IPS-NIHi11 (cell line): Measurements from ENCODE around the gene PLA2G2D.

ENCODE experiments used
- DNase-seq: peaks from one replicate; pipeline ENCODE4 v3.0.0; 2012; ENCODE audit warnings: mixed read lengths, low spot score

Gene PLA2G2D

GRCh38 chr1:20086800-20087199 is 32.5 kb downstream of the PLA2G2D start:
- DNase-seq, result no peak

DNA sequence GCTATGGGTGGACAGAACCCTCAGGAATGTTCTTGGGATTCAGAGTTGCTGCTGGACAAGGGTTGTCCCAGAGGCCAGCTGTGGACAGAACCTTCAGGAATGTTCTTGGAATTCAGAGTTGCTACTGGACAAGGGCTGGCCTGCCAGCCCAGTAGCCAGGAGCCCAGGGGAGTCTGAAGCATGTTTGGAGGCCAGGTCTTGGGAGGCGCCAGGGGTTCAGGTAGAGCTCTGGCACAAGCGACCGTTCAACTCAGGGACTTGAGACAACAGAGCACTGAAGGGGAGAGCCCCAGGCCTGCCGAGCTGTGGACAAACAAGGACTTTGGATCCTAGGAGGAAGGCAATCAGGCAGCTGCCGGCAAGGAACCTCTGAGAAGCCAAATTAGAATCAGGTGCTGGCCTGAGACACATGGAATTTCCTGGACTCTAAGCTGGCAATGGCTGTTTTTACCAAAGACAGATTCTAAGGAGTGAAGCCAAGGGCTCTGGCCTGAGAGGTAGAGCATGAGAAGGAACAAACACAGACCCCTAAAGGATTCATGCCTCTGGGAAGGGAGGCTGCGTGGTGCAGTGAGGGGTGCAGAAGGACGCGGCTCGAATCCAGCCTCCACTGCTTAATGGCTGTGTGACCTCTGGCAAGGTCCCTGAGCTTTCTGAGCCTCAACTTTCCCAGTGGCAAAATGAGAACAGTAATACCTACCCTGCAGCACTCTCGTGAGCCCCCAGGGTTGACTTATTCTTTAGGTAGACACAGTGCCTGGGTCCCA is 36.0 kb downstream of the PLA2G2D start:
- no peak for DNase-seq

DNA sequence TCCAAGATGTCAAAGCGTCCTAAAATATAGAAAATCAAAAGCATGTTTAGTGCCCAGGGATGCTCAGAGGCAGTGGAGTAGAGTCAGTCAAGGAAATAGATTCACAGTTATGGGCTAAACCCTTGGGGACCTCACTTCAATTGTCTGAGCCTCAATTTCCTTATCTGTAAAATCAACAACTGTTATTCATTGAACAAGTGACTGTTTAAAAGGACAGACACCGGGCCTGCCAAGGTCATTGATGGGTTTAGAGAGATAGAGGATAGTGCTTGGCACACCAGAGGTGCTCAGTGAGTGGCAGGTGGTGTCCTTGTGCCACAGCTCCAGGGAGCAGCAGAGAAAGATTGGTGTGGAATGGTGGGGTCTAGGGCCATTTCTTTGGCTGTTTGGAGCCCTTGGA is 36.6 kb downstream of the PLA2G2D start:
- DNase-seq, result no peak

DNA sequence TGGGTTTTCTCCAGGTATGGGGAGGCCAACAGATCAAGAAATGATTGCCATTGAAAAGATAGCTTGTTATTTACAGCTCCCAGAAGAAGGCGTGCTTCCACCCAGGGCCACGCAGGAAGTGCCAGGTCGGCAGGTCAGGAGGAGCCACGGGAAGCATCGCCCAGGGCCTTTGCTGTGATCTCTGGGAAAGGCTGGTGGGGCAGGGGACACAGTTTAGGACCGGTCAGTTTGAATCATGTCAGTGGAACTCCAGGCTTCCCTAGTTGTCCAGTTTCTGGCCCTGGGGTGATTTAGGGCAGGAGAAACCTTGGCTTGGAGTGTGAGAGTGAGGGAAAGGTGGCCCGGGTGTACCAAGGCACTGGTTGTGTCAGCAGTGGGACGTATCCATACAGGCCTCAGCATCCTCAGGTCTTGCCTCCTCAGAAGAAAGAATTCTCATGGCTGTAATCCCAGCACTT is 38.0 kb downstream of the PLA2G2D start:
- DNase-seq, result no peak

DNA sequence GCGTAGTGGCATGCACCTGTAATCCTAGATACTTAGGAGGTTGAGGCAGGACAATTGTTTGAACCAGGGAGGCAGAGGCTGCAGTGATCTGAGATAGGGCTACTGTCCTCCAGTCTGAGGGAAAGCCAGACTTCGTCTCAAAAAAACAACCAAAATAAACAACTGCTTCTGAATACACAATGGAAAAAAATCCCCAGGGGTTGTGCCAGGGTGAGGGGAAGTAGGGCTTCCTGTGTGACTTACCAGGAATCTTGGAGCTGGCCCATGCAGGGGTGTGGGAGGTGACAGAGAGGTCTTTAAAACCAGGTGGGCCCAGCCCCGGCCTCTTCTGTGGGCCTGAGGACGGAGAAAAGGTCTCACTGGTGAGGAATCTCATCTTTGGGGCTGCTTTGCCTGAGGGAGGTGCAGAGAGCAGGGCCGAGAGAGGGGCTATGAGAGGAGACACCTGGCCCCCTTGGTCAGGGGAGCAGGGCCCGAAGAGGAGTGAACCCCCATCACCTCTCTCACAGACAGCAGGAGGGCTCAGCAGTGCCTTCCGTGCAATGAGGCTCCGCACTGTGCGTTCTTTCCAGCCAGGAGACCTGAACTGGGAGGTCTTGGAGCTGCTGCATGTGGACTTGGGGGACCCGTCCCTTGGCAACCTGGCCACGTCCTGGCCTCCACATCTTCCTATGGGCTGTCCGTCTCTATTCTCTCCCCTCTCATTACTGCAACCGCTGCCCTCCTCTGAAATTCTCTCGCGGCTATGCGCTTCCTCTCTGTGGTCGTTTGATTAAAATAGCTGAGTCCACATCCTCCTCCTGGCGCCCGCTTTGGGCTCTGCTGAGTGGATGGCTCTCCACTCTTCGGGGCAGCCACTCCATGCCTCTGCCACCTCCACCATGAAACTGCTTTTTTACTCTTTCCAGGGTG is 38.6 kb downstream of the PLA2G2D start:
- DNase-seq, result no peak

DNA sequence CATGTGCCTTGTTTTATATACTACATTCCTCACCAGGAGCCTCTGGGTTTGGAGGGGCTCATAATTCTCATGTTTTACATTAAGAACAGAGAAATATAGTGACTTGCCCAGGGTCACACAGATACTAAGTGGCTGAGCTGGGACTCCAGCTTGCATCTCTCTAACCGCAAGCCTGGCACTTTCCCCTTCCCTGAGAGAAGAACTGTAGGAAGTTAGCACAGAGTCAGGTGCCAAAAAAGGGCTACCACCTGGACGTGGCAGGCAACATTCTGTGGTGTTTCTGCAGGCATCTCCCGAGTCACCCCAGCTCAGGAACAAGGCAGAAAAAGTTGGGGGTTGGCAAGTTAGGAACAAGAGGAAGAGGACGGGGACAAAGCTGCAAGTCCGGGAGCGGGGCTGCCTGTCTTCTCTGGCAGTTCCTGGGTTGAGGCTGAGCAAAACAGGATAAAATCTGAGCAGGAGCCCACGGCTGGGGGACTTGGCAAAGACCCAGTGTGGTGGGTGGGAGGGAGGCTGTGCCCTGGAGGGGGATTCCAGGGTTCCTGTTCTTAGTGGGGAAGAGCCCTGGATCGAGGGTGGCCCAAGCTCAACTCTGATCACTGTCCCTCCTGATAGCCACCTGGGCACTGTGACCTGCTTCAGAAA is 39.6 kb downstream of the PLA2G2D start:
- no peak for DNase-seq

GRCh38 chr1:20078711-20079110 is 40.6 kb downstream of the PLA2G2D start:
- no peak for DNase-seq

GRCh38 chr1:20078171-20078651 is 41.1 kb downstream of the PLA2G2D start:
- no peak for DNase-seq

GRCh38 chr1:20076710-20077461 is 42.5 kb downstream of the PLA2G2D start:
- DNase-seq, result no peak

- no peak for DNase-seq
These were observed 43.1 kb downstream of the PLA2G2D start for GRCh38 chr1:20076223-20076622.

- DNase-seq, result no peak
These were observed 44.0 kb downstream of the PLA2G2D start for GRCh38 chr1:20075345-20075744.

DNA sequence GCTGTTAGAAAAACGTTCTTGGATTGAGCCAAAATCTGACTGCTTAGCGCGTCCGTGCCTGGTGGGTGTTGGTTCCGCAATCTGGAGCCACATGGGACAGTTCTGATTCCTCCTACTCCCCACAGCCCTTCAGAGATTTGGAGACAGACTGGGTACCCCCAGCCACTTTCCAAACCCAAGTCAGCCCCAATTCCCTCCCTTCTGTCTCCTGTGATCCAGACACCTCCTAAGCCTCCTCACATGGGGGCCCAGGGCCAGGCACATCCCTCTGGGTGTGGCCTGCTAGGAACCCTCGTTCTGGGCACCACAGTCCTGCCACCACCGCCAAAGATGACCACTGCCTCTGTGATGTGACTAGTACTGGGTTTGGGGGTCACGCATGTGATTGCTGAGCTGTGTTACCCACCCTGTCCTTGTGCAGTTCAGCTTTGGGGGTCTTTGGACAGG is 44.6 kb downstream of the PLA2G2D start:
- DNase-seq, result no peak

GRCh38 chr1:20074055-20074724 is 45.1 kb downstream of the PLA2G2D start:
- DNase-seq, result no peak

DNA sequence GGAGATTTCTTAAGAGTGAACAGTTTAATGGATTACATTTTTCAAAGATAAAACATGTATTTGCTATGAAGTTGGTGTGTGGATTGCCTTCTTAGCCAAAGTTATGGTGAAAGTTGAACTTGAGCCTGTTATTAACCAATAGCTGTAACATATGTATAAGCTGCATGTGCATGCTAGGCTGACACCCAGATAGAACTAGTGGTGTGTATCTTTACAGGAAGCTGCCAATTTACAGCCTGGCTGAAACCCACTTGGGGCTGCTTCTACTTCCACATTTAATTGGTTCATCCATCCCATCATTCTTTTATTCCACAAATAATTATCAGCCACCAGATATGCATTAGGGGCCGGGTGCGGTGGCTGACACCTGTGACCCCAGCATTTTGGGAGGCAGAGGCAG is 46.1 kb downstream of the PLA2G2D start:
- no peak for DNase-seq

DNA sequence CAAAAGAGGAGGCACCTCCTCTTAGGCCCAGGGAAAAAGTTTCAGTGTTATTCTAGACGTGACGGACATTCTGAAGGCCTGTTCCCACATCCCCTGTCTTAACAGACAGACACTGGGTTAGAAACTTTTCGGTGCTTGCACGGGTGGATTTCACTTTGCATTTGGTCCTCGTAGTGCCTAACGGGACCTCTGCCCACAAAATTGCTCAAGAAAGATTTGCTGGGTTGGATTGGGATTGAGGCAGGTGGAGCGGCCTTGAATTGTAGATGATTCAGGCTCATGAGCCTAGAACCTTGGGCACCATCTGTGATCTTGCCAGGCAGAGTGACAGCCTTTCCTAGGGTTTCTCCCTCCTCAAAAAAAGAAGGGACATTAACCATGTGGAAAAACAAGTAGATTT is 46.6 kb downstream of the PLA2G2D start:
- no peak for DNase-seq

DNA sequence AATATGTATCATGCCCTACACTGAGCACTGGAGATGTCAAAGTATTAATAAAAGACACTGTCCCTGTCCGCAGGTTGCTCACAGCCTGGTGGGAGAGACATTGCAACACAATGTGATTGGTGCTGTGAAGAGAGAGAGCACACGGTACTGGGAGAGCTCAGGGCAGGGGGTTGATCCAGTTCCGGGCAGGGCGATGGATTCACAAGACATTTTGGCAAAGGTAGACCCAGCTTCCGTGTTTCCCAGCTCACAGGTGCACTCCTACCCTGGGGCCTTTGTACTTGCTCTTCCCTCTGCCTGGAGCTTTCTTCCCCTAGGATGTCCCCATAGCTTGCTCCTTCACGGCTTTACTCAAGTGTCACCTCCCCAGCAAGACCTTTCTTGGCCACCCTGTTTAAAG is 47.9 kb downstream of the PLA2G2D start:
- DNase-seq, result no peak

- DNase-seq, result no peak
These were observed 49.0 kb downstream of the PLA2G2D start for GRCh38 chr1:20070357-20070756.

DNA sequence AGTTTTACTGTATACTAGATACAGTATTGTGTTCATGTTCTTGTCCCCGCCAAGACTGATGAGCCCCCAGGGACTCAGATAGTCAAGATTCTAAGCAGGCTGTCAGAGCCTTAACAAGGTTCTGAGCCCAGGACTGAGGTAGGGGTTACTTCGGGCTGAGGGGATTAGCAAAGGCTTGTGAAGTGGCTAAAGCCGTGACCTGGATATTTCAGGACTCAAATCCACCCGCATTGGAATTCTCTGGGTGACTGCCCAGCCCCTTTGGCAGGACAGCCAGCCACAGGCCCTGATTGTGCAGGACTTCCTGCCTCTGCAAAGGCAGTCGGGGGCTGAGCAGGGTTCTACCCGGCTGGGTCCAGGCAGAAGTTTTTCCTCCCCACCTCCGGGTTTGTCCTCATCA is 49.5 kb downstream of the PLA2G2D start, which contains the start of gene PLA2G5:
Gene PLA2G5 (plus strand): TSS at position 321 of the 400 bp plus-strand sequence. CDS start 14,637 bp downstream, outside the sequence.
- DNase-seq, result no peak

GRCh38 chr1:20068722-20069121 is 50.6 kb downstream of the PLA2G2D start:
- no peak for DNase-seq

- no peak for DNase-seq
These were observed 55.5 kb downstream of the PLA2G2D start for GRCh38 chr1:20063861-20064292.
